ENCODE data around the gene C2.

- TF ChIP-seq EZH2 (IDR thresholded peaks at IDR 0.05; ENCODE audit: insufficient read depth, poor library complexity, severe bottlenecking) (no peak), EZH2phosphoT487 (IDR thresholded peaks at IDR 0.05; ENCODE audit: insufficient read depth, low read depth) (no peak)
These were observed 7.8 kb upstream of the C2 start for GRCh38 chr6:31919624-31920303.
